HepG2 (cell line): ENCODE results near the gene TMEM231.

ENCODE experiments used
- CBX1 ChIP-seq: IDR thresholded peaks from one replicate; pipeline ENCODE4 v1.6.1; 2016; ENCODE audit warnings: antibody characterized with exemption, low read depth
- CCAR2 ChIP-seq: fragments of 200-400 bp; formaldehyde crosslinking; optimal IDR thresholded peaks from 2 replicates; pipeline ENCODE3; 2018; ENCODE audit warnings: low read depth, mild to moderate bottlenecking, low read length, moderate library complexity
- NR3C1 ChIP-seq: sonication (generic); formaldehyde crosslinking; IDR thresholded peaks from 2 replicates; pipeline ENCODE4 v1.4.0; 2020; ENCODE audit warnings: missing genetic modification reagents
- POLR2A ChIP-seq, 2 experiments: IDR thresholded peaks; 2 replicates each; pipeline ENCODE4 v1.6.1; 2011; ENCODE audit warnings: low read depth in 2 of 2, low read length in 2 of 2, mild to moderate bottlenecking in 1 of 2, moderate library complexity in 1 of 2; ENCODE audit not compliant: insufficient read depth in 1 of 2
- ZBTB1 ChIP-seq: sonication (generic); formaldehyde crosslinking; IDR thresholded peaks from 2 replicates; pipeline ENCODE4 v1.4.0; 2020; ENCODE audit warnings: missing genetic modification reagents, borderline replicate concordance
- ZNF788 ChIP-seq: sonication (generic); formaldehyde crosslinking; IDR thresholded peaks from 2 replicates; pipeline ENCODE4 v1.5.0; 2020; ENCODE audit warnings: mild to moderate bottlenecking, missing genetic modification reagents, borderline replicate concordance
- TF ChIP-seq, protein P1 (sequence below): sonication (generic); formaldehyde crosslinking; IDR thresholded peaks from 2 replicates; pipeline ENCODE4 v1.5.0; 2020; ENCODE audit warnings: mild to moderate bottlenecking, missing genetic modification reagents, moderate library complexity
- TF ChIP-seq, protein P2 (sequence below): sonication (generic); formaldehyde crosslinking; IDR thresholded peaks from 2 replicates; pipeline ENCODE4 v1.5.0; 2020; ENCODE audit warnings: missing genetic modification reagents, mild to moderate bottlenecking, borderline replicate concordance
- TF ChIP-seq, protein P3 (sequence below): IDR thresholded peaks from 2 replicates; pipeline ENCODE4 v1.4.0; 2020; ENCODE audit warnings: mild to moderate bottlenecking, missing genetic modification reagents

DNA sequence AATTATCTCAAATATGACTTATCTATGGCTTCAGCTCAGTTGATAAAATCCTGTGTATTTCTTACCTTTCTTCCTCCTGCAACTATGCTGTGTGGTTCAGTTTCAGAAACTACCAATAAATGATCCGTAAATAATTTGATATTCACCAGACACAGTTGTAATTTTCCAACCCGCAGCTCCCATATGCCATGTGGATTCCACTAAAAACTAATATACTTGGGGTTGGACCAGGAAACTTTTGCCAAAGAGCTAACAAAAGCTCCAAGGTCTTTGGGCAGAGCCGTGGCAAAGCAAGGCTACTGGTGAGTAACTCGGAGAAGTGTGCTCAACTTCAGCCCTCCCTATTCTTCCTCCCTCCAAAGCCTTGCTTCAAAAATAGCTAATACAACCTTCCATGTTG is 58.5 kb downstream of the TMEM231 start:
- TF ChIP-seq NR3C1 (no peak), CBX1 (no peak), CCAR2 (no peak), ZBTB1 (CRISPR knock-in tag) (no peak), POLR2A (IDR thresholded peaks at IDR 0.05; ENCODE audit: insufficient read depth in 1 of 2, low read depth in 2 of 2, low read length in 2 of 2) (no peak), ZNF788 (CRISPR knock-in tag) (no peak)
- TF ChIP-seq, protein P1, sequence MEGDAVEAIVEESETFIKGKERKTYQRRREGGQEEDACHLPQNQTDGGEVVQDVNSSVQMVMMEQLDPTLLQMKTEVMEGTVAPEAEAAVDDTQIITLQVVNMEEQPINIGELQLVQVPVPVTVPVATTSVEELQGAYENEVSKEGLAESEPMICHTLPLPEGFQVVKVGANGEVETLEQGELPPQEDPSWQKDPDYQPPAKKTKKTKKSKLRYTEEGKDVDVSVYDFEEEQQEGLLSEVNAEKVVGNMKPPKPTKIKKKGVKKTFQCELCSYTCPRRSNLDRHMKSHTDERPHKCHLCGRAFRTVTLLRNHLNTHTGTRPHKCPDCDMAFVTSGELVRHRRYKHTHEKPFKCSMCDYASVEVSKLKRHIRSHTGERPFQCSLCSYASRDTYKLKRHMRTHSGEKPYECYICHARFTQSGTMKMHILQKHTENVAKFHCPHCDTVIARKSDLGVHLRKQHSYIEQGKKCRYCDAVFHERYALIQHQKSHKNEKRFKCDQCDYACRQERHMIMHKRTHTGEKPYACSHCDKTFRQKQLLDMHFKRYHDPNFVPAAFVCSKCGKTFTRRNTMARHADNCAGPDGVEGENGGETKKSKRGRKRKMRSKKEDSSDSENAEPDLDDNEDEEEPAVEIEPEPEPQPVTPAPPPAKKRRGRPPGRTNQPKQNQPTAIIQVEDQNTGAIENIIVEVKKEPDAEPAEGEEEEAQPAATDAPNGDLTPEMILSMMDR (CRISPR knock-in tag) = no peak
- TF ChIP-seq, protein P2, sequence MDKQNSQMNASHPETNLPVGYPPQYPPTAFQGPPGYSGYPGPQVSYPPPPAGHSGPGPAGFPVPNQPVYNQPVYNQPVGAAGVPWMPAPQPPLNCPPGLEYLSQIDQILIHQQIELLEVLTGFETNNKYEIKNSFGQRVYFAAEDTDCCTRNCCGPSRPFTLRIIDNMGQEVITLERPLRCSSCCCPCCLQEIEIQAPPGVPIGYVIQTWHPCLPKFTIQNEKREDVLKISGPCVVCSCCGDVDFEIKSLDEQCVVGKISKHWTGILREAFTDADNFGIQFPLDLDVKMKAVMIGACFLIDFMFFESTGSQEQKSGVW = no peak
- TF ChIP-seq, protein P3, sequence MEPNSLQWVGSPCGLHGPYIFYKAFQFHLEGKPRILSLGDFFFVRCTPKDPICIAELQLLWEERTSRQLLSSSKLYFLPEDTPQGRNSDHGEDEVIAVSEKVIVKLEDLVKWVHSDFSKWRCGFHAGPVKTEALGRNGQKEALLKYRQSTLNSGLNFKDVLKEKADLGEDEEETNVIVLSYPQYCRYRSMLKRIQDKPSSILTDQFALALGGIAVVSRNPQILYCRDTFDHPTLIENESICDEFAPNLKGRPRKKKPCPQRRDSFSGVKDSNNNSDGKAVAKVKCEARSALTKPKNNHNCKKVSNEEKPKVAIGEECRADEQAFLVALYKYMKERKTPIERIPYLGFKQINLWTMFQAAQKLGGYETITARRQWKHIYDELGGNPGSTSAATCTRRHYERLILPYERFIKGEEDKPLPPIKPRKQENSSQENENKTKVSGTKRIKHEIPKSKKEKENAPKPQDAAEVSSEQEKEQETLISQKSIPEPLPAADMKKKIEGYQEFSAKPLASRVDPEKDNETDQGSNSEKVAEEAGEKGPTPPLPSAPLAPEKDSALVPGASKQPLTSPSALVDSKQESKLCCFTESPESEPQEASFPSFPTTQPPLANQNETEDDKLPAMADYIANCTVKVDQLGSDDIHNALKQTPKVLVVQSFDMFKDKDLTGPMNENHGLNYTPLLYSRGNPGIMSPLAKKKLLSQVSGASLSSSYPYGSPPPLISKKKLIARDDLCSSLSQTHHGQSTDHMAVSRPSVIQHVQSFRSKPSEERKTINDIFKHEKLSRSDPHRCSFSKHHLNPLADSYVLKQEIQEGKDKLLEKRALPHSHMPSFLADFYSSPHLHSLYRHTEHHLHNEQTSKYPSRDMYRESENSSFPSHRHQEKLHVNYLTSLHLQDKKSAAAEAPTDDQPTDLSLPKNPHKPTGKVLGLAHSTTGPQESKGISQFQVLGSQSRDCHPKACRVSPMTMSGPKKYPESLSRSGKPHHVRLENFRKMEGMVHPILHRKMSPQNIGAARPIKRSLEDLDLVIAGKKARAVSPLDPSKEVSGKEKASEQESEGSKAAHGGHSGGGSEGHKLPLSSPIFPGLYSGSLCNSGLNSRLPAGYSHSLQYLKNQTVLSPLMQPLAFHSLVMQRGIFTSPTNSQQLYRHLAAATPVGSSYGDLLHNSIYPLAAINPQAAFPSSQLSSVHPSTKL = no peak
